K562 (cell line): ENCODE data around the gene MADD. TPM values are rescaled to one million over a fixed set of nuclear protein-coding genes. Genes with fewer than 3 reads are reported as not detected.

Experiments used
- ATAC-seq: fragments of 200-7000 bp; cut with Tn5 transposase; 3 replicates; pipeline ENCODE4 v1.9.1; 2020; ENCODE audit warnings: moderate library complexity
- BruUV-seq: library from RNA; stranded (reverse); fragments of 400-500 nt; replicated peaks from 2 replicates; lab custom pipeline; 2021; lab: Mats Ljungman, UMichigan
- CTCF ChIA-PET: fragments of 300-600 bp; formaldehyde crosslinking; extraction: SDS; loops from one replicate; lab custom pipeline; 2021; ENCODE audit warnings: low intra/inter-chr PET ratio; lab: Yijun Ruan, JAX
- POLR2A ChIA-PET: fragments of 300-600, 350-650 bp; sonication (Branson Sonifier 250); formaldehyde crosslinking; extraction: SDS; loops from one replicate; lab custom pipeline; 2021; ENCODE audit warnings: antibody characterized with exemption, inconsistent platforms; lab: Yijun Ruan, JAX
- DNase-seq, 4 experiments: peaks; one replicate each; pipeline versions ENCODE4 v3.0.0 to v3.0.0-alpha.2; 2011 to 2018; ENCODE audit warnings: low spot score in 3 of 4, mixed read lengths in 3 of 4; ENCODE audit errors: extremely low read depth in 1 of 4
- FAIRE-seq: peaks from 2 replicates; lab custom pipeline; 2011; peaks lifted over from hg19 to GRCh38; lab: Jason Lieb, UNC
- H2AFZ ChIP-seq: 2 replicates; pipeline ENCODE4 v1.6.0; 2011; ENCODE audit warnings: low read depth, low read length, control low read depth, inconsistent platforms
- H3K27ac ChIP-seq: fragments of 200-600 bp; 3 replicates; pipeline ENCODE4 v1.8.0; 2011; ENCODE audit warnings: low read depth, mild to moderate bottlenecking, control low read depth, inconsistent platforms, low read length, moderate library complexity, mixed read lengths; ENCODE audit errors: extremely low read depth
- H3K27me3 ChIP-seq, 2 experiments: fragments of 300-600 bp in 1 of 2; 2 replicates in 1 of 2; 3 replicates in 1 of 2; pipeline versions ENCODE4 v1.6.0 to v1.8.0; 2011; ENCODE audit warnings: inconsistent platforms in 2 of 2, low read length in 2 of 2, mild to moderate bottlenecking in 1 of 2, mixed read lengths in 1 of 2, moderate library complexity in 1 of 2; ENCODE audit not compliant: control insufficient read depth in 2 of 2, insufficient read depth in 2 of 2
- H3K36me3 ChIP-seq: fragments of 300-600 bp; 3 replicates; pipeline ENCODE4 v1.8.0; 2011; ENCODE audit warnings: mild to moderate bottlenecking, low read length, inconsistent platforms; ENCODE audit not compliant: control insufficient read depth, insufficient read depth
- H3K4me1 ChIP-seq, 2 experiments: fragments of 200-600 bp in 1 of 2; replicated peaks in 1 of 2; 2 replicates in 1 of 2; 3 replicates in 1 of 2; pipeline versions ENCODE4 v1.5.1 to v1.8.0; 2011; ENCODE audit warnings: inconsistent platforms in 2 of 2, low read length in 2 of 2, mild to moderate bottlenecking in 1 of 2, mixed read lengths in 1 of 2, moderate library complexity in 1 of 2; ENCODE audit not compliant: control insufficient read depth in 2 of 2, insufficient read depth in 2 of 2
- H3K4me2 ChIP-seq: 2 replicates; pipeline ENCODE4 v1.6.1; 2011; ENCODE audit warnings: low read length, control low read depth, inconsistent platforms, mixed read lengths; ENCODE audit not compliant: insufficient read depth
- H3K4me3 ChIP-seq: fragments of 200-600 bp; sonication (generic), shearing (Covaris generic); 2 replicates; pipeline ENCODE4 v1.5.1; 2016; ENCODE audit warnings: control low read depth, inconsistent platforms
- H3K79me2 ChIP-seq: fragments of 200-600 bp; 3 replicates; pipeline ENCODE4 v1.8.0; 2011; ENCODE audit warnings: low read length, inconsistent platforms; ENCODE audit not compliant: control insufficient read depth, insufficient read depth
- H3K9ac ChIP-seq, 2 experiments: 2 replicates each; pipeline versions ENCODE4 v1.6.0 to v1.6.1; 2011; ENCODE audit warnings: low read depth in 2 of 2, low read length in 2 of 2, control low read depth in 1 of 2, inconsistent platforms in 1 of 2, mild to moderate bottlenecking in 1 of 2, mixed read lengths in 1 of 2; ENCODE audit not compliant: insufficient read depth in 1 of 2
- H3K9me1 ChIP-seq: one replicate; pipeline ENCODE4 v1.6.0; 2011; ENCODE audit warnings: inconsistent platforms, mild to moderate bottlenecking, low read length, moderate library complexity; ENCODE audit not compliant: control insufficient read depth, insufficient read depth
- H3K9me3 ChIP-seq: replicated peaks from 2 replicates; pipeline ENCODE4 v1.5.1; 2011; ENCODE audit warnings: low read depth, low read length, inconsistent platforms; ENCODE audit not compliant: control insufficient read depth, insufficient read depth
- H4K20me1 ChIP-seq: replicated peaks from 2 replicates; pipeline ENCODE4 v1.6.1; 2011; ENCODE audit warnings: low read length, inconsistent platforms, mixed read lengths; ENCODE audit not compliant: control insufficient read depth, insufficient read depth
- DMBX1 ChIP-seq: fragments of 250-450 bp; sonication (Bioruptor Pico); IDR thresholded peaks from 2 replicates; pipeline ENCODE4 v1.8.0; 2022; ENCODE audit warnings: inconsistent platforms, mild to moderate bottlenecking, moderate library complexity, borderline replicate concordance
- FIP1L1 ChIP-seq: fragments of 200-400 bp; formaldehyde crosslinking; IDR thresholded peaks from 2 replicates; pipeline ENCODE4 v1.6.1; 2018; ENCODE audit warnings: mild to moderate bottlenecking, low read depth, low read length; ENCODE audit not compliant: poor library complexity, severe bottlenecking
- GABPA ChIP-seq: fragments of 200-800 bp; sonication (Bioruptor generic); conservative IDR thresholded peaks from 2 replicates; pipeline ENCODE4 v1.6.1; 2016; ENCODE audit warnings: low read depth, missing genetic modification characterization, missing compliant biosample characterization
- HSF4 ChIP-seq: fragments of 250-450 bp; sonication (Bioruptor Pico); IDR thresholded peaks from 2 replicates; pipeline ENCODE4 v2.1.2; 2022; ENCODE audit warnings: mild to moderate bottlenecking, moderate library complexity, borderline replicate concordance
- KDM5B ChIP-seq: fragments of 200-600 bp; sonication (generic); IDR thresholded peaks from 2 replicates; pipeline ENCODE4 v1.6.1; 2012; ENCODE audit warnings: low read depth, mild to moderate bottlenecking, moderate library complexity, low read length, control low read depth, inconsistent platforms; ENCODE audit not compliant: insufficient replicate concordance
- PHB2 ChIP-seq: fragments of 450-650 bp; IDR thresholded peaks from 2 replicates; pipeline ENCODE4 v1.6.1; 2017; ENCODE audit warnings: low read depth
- PREB ChIP-seq: sonication (generic); formaldehyde crosslinking; IDR thresholded peaks from 2 replicates; pipeline ENCODE4 v1.8.1; 2023; ENCODE audit warnings: mild to moderate bottlenecking, missing genetic modification reagents
- RBFOX2 ChIP-seq: fragments of 200-400 bp; formaldehyde crosslinking; IDR thresholded peaks from 2 replicates; pipeline ENCODE4 v1.6.1; 2017; ENCODE audit warnings: low read depth, mild to moderate bottlenecking, low read length, moderate library complexity
- SETDB1 ChIP-seq: IDR thresholded peaks from one replicate; pipeline ENCODE4 v1.6.1; 2012; ENCODE audit warnings: low read length, control low read depth, inconsistent platforms
- STAT6 ChIP-seq: sonication (generic); formaldehyde crosslinking; IDR thresholded peaks from 2 replicates; pipeline ENCODE4 v1.8.1; 2023; ENCODE audit warnings: mild to moderate bottlenecking, missing genetic modification reagents
- ZKSCAN8 ChIP-seq: fragments of 200-800 bp; sonication (Bioruptor generic); IDR thresholded peaks from 2 replicates; pipeline ENCODE4 v1.6.1; 2016; ENCODE audit warnings: missing genetic modification characterization, missing compliant biosample characterization
- ZNF316 ChIP-seq: fragments of 450-650 bp; IDR thresholded peaks from 2 replicates; pipeline ENCODE4 v1.6.1; 2016
- ZNF324 ChIP-seq: fragments of 250-450 bp; sonication (Bioruptor Pico); IDR thresholded peaks from 2 replicates; pipeline ENCODE4 v1.4.0; 2020; ENCODE audit warnings: mild to moderate bottlenecking
- ZNF586 ChIP-seq: fragments of 450-650 bp; formaldehyde crosslinking; conservative IDR thresholded peaks from 2 replicates; pipeline ENCODE4 v1.4.0; 2020; ENCODE audit warnings: mild to moderate bottlenecking, moderate library complexity
- WGBS: fragments of 100-300 bp; shearing (Covaris generic); methylation state at CpG from one replicate; pipeline ENCODE4 v1.1.6; 2016; ENCODE audit warnings: low coverage, mixed read lengths; ENCODE audit not compliant: insufficient coverage; ENCODE audit errors: missing lambda C conversion rate; 5-methylcytosine and 5-hydroxymethylcytosine counted together
- in situ Hi-C: fragments of 300-500 bp; cut with MboI; formaldehyde crosslinking; loops from 4 replicates; pipeline ENCODE4 v1.15.0; 2018; ENCODE audit warnings: inconsistent platforms, mixed read lengths
- intact Hi-C: fragments of 100-400 bp; cut with micrococcal nuclease; formaldehyde crosslinking; loops from 2 replicates; pipeline ENCODE4 v1.14.2; 2022
- polyA plus RNA-seq, 8 experiments: library from polyadenylated mRNA; depleted of rRNA in 4 of 8; stranded (reverse) in 5 of 8; unstranded in 3 of 8; fragments of >200 nt; fragmentation: Nextera tagmentation in 2 of 8; fragmentation: Illumina TruSeq in 1 of 8; extraction: Ambion mirVana in 2 of 8; extraction: Trizol in 1 of 8; gene quantifications; 2 replicates each; pipeline versions ENCODE4 v1.2.1 to v1.2.3, GENCODE V29; 2011 to 2014; ENCODE audit warnings: inconsistent platforms in 1 of 8, missing spikeins in 1 of 8
- total RNA-seq, 7 experiments: library from RNA; depleted of rRNA in 6 of 7; stranded (reverse); fragments of >200 nt in 6 of 7; fragmentation: Illumina TruSeq in 2 of 7; extraction: Trizol in 2 of 7; gene quantifications; 2 replicates each; pipeline versions ENCODE4 v1.2.1 to v1.2.3, GENCODE V29; 2011 to 2021; ENCODE audit warnings: low replicate concordance in 1 of 7

Gene MADD
- total and polyA plus RNA-seq, 9 of the 15 experiments (the other 6 are each of a cell fraction or from before 2014, with no cell fraction given) = 0.68 to 57.6 (median 33.6) TPM

GRCh38 chr11:47306484-47306844, 36.5 kb downstream of the MADD start:
- Histone ChIP-seq H3K27ac (no peak overlapping the region), H3K9ac (no peak overlapping the region), H2AFZ (no peak overlapping the region), H3K4me2 (no peak overlapping the region), H3K9me1 (no peaks in the 10 kb centered on the region), H4K20me1 (no peaks in the 10 kb centered on the region), H3K9me3 (no peaks in the 10 kb centered on the region), H3K27me3 (no peaks in the 10 kb centered on the region), H3K4me3 (no peak overlapping the region), H3K79me2 (no peaks in the 10 kb centered on the region; the same call in 2 of the 3 replicates), H3K4me1 (no peaks in the 10 kb centered on the region), H3K36me3 (peaks cover 87% of the 10 kb centered on the region)
- 73% methylated on average over 1 of the region's 1 CpG for WGBS
- no TSS peak for BruUV-seq
- in situ Hi-C loops = no loop called here
- ATAC-seq = no peak
- ChIA-PET POLR2A (no interaction called here), CTCF (no interaction called here)
- no peak for DNase-seq
- no peak for FAIRE-seq
- intact Hi-C loops = no loop called here
- TF ChIP-seq HSF4 (CRISPR knock-in tag) = no peak
- TF ChIP-seq ZNF324 (CRISPR knock-in tag) = no peak
- no peak for TF ChIP-seq ZKSCAN8 (CRISPR knock-in tag)
- no peak for TF ChIP-seq GABPA
- TF ChIP-seq PHB2 = no peak
- TF ChIP-seq ZNF586 (CRISPR knock-in tag) = no peak
- TF ChIP-seq PREB (CRISPR knock-in tag) = no peak
- no peak for TF ChIP-seq SETDB1
- TF ChIP-seq ZNF316 = no peak
- TF ChIP-seq STAT6 (CRISPR knock-in tag) = no peak
- TF ChIP-seq DMBX1 (CRISPR knock-in tag) = no peak
- no peak for TF ChIP-seq KDM5B
- TF ChIP-seq RBFOX2 = no peak
- TF ChIP-seq FIP1L1 = no peak
